Caco-2 (cell line): ENCODE measurements around the gene B4GALNT4. TPM values are rescaled to one million over a fixed set of nuclear protein-coding genes. Genes with fewer than 3 reads are reported as not detected.

Experiments
- BruUV-seq: library from RNA; stranded (reverse); fragments of 400-500 nt; replicated peaks from 2 replicates; lab custom pipeline; 2021; lab: Mats Ljungman, UMichigan
- CTCF ChIA-PET: fragments of 300-600 bp; sonication (Branson Sonifier 250); formaldehyde crosslinking; loops from one replicate; lab custom pipeline; 2022; ENCODE audit warnings: antibody characterized with exemption; lab: Charles Lee
- POLR2A ChIA-PET: fragments of 300-600 bp; sonication (Branson Sonifier 250); formaldehyde crosslinking; loops from one replicate; lab custom pipeline; 2022; ENCODE audit warnings: antibody characterized with exemption; lab: Charles Lee
- DNase-seq, 2 experiments: peaks; one replicate each; pipeline versions ENCODE4 v3.0.0 to v3.0.0-alpha.2; 2020 to 2022
- H3K27me3 ChIP-seq: replicated peaks from 2 replicates; pipeline ENCODE4 v1.6.0; 2011; ENCODE audit warnings: low read length; ENCODE audit not compliant: control insufficient read depth, insufficient read depth
- H3K36me3 ChIP-seq: 2 replicates; pipeline ENCODE4 v1.5.1; 2011; ENCODE audit warnings: low read length; ENCODE audit not compliant: control insufficient read depth, insufficient read depth
- H3K4me1 ChIP-seq: fragments of 250-450 bp; sonication (Bioruptor Pico); 2 replicates; pipeline ENCODE4 v1.5.1; 2020; ENCODE audit warnings: mild to moderate bottlenecking
- H3K4me3 ChIP-seq: 2 replicates; pipeline ENCODE4 v1.5.1; 2011; ENCODE audit warnings: low read depth, mild to moderate bottlenecking, control low read depth, low read length
- H3K9me3 ChIP-seq: fragments of 250-450 bp; sonication (Bioruptor Pico); 2 replicates; pipeline ENCODE4 v1.5.1; 2020; ENCODE audit warnings: mild to moderate bottlenecking, moderate library complexity
- H3K27ac Mint-ChIP-seq: one replicate; pipeline ENCODE4 v1.8.0; 2022; ENCODE audit warnings: mixed read lengths; ENCODE audit not compliant: unreplicated experiment
- H3K27me3 Mint-ChIP-seq: one replicate; pipeline ENCODE4 v1.8.0; 2022; ENCODE audit warnings: mixed read lengths; ENCODE audit not compliant: insufficient read depth, unreplicated experiment
- H3K36me3 Mint-ChIP-seq: one replicate; pipeline ENCODE4 v1.8.0; 2022; ENCODE audit warnings: mild to moderate bottlenecking, mixed read lengths; ENCODE audit not compliant: insufficient read depth, unreplicated experiment
- H3K4me1 Mint-ChIP-seq: one replicate; pipeline ENCODE4 v1.8.0; 2022; ENCODE audit warnings: low read depth, mixed read lengths; ENCODE audit not compliant: unreplicated experiment
- H3K4me3 Mint-ChIP-seq: one replicate; pipeline ENCODE4 v1.8.0; 2022; ENCODE audit warnings: mild to moderate bottlenecking, moderate library complexity, mixed read lengths; ENCODE audit not compliant: unreplicated experiment
- H3K9me3 Mint-ChIP-seq: one replicate; pipeline ENCODE4 v1.8.0; 2022; ENCODE audit warnings: mixed read lengths; ENCODE audit not compliant: unreplicated experiment
- CTCF ChIP-seq, 2 experiments: fragments of 200-600 bp in 1 of 2; IDR thresholded peaks; 1 replicate in 1 of 2; 2 replicates in 1 of 2; pipeline versions ENCODE4 v1.5.1 to v1.8.0; 2011 to 2022; ENCODE audit warnings: antibody characterized with exemption in 1 of 2, control low read depth in 1 of 2, inconsistent platforms in 1 of 2, low read depth in 1 of 2, low read length in 1 of 2, mild to moderate bottlenecking in 1 of 2, moderate library complexity in 1 of 2; ENCODE audit not compliant: insufficient read depth in 1 of 2, severe bottlenecking in 1 of 2, unreplicated experiment in 1 of 2
- intact Hi-C: fragments of 100-400 bp; cut with micrococcal nuclease; formaldehyde crosslinking; loops from one replicate; pipeline ENCODE4 v1.10.0; 2022; ENCODE audit not compliant: unreplicated experiment
- total RNA-seq: library from RNA; stranded (reverse); gene quantifications from 2 replicates; pipeline ENCODE4 v1.2.3, GENCODE V29; 2022

Gene B4GALNT4
- total RNA-seq, 1 experiment from 2014 or later: 35.6 TPM

DNA sequence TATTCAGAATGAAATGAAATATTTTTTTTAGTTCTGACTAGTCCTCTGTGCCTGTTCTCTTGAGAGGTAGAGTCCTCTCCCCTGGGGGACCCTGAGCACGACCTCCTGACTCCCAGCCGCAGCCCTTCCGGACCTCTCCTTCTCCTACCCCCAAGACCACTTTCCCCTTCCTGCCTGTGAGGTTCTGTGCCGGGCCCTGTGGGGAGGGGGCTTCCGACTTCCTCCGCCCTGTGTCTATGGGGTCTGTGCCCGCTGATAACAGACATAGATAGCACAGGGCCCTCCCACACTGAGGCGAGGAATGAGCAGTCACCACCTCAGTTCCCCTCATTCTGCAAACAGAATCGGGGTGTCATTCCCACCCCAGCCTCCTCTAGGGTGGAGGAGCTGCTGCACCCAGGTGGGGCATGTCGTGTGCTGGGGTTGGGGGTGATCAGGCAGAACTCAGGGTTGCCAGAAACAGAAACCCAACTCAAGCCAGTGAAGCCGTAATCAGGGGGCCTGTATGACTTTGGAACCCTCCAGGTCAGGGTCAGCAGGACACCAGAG, 12.9 kb downstream of the B4GALNT4 start:
- Mint-ChIP-seq H3K9me3 (peaks cover 6% of the 10 kb centered on the region), H3K27ac (peak overlapping the region; percentile 12), H3K4me1 (no peaks in the 10 kb centered on the region), H3K27me3 (no peaks in the 10 kb centered on the region), H3K4me3 (no peak overlapping the region), H3K36me3 (peaks cover 22% of the 10 kb centered on the region)
- ChIA-PET POLR2A (no interaction called here), CTCF (no interaction called here)
- no TSS peak for BruUV-seq
- no peaks in the 10 kb centered on the region for H3K36me3 ChIP-seq
- DNase-seq: no peak
- H3K4me1 ChIP-seq: peaks cover 6% of the 10 kb centered on the region; the same call in 1 of the 2 replicates
- no peak for TF ChIP-seq CTCF (IDR thresholded peaks at IDR 0.05; ENCODE audit: insufficient read depth in 1 of 2, low read depth in 1 of 2, low read length in 1 of 2, severe bottlenecking in 1 of 2, unreplicated experiment in 1 of 2)
- no peaks in the 10 kb centered on the region for H3K27me3 ChIP-seq
- intact Hi-C loops: no loop called here
- H3K9me3 ChIP-seq: peaks cover 9% of the 10 kb centered on the region
- no peak overlapping the region for H3K4me3 ChIP-seq

DNA sequence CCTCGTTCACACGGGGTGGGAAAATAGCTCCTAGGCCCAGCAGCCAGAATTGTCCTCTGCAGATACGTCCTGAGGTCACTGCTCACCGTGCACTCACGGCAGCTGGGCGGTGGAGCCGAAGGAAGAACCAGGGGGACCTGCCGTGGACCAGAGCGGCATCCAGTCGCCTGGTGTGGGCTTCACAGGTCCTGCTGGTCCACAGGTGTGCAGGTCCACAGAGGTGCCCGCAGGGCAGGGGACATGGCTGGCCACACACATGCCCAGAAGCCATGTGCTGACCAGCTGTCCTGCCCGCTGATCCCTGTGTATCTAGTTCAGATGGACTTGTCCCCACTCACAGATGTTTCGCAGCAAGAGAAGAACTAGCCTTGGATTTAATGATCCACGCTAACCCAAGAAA, 14.1 kb downstream of the B4GALNT4 start:
- Histone ChIP-seq H3K4me3 (no peak overlapping the region), H3K27me3 (no peaks in the 10 kb centered on the region), H3K36me3 (no peaks in the 10 kb centered on the region), H3K9me3 (peaks cover 9% of the 10 kb centered on the region), H3K4me1 (peaks cover 6% of the 10 kb centered on the region; the same call in 1 of the 2 replicates)
- DNase-seq: no peak
- peaks cover 18% of the 10 kb centered on the region for H3K36me3 Mint-ChIP-seq
- no TSS peak for BruUV-seq
- no peak for TF ChIP-seq CTCF (IDR thresholded peaks at IDR 0.05; ENCODE audit: insufficient read depth in 1 of 2, low read depth in 1 of 2, low read length in 1 of 2, severe bottlenecking in 1 of 2, unreplicated experiment in 1 of 2)
- H3K27ac Mint-ChIP-seq: no peak overlapping the region
- ChIA-PET CTCF (interaction anchor here (0.7 kb wide), 1 partner anchor 136 kb away, joined by 3 read pairs; no protein-coding TSS in a partner anchor), POLR2A (no interaction called here)
- H3K4me3 Mint-ChIP-seq: no peak overlapping the region
- no peaks in the 10 kb centered on the region for H3K4me1 Mint-ChIP-seq
- peaks cover 14% of the 10 kb centered on the region for H3K9me3 Mint-ChIP-seq
- intact Hi-C loops: no loop called here
- H3K27me3 Mint-ChIP-seq: no peaks in the 10 kb centered on the region

- Mint-ChIP-seq H3K27ac (no peak overlapping the region), H3K9me3 (peaks cover 14% of the 10 kb centered on the region), H3K27me3 (no peaks in the 10 kb centered on the region), H3K4me1 (no peaks in the 10 kb centered on the region), H3K4me3 (no peak overlapping the region), H3K36me3 (peaks cover 14% of the 10 kb centered on the region)
- no peak overlapping the region for H3K4me3 ChIP-seq
- ChIA-PET POLR2A (no interaction called here), CTCF (interaction anchor here (1.1 kb wide), 1 partner anchor 29 kb away, joined by 3 read pairs; no protein-coding TSS in a partner anchor)
- DNase-seq: no peak
- H3K36me3 ChIP-seq: no peaks in the 10 kb centered on the region
- no peak for TF ChIP-seq CTCF (IDR thresholded peaks at IDR 0.05; ENCODE audit: insufficient read depth in 1 of 2, low read depth in 1 of 2, low read length in 1 of 2, severe bottlenecking in 1 of 2, unreplicated experiment in 1 of 2)
- intact Hi-C loops: no loop called here
- BruUV-seq: no TSS peak
- peaks cover 9% of the 10 kb centered on the region for H3K9me3 ChIP-seq
- no peaks in the 10 kb centered on the region for H3K27me3 ChIP-seq
- H3K4me1 ChIP-seq: peaks cover 6% of the 10 kb centered on the region; the same call in 1 of the 2 replicates
Observed at GRCh38 chr11:384511-384910, 15.2 kb downstream of the B4GALNT4 start.
